AG04449 (cell line): ENCODE data around the gene SPINK7.

Experiments
- CTCF ChIA-PET: fragments of 350-600 bp; formaldehyde crosslinking; extraction: SDS; loops from one replicate; lab custom pipeline; 2021; ENCODE audit warnings: antibody characterized with exemption; lab: Yijun Ruan, JAX
- POLR2A ChIA-PET: fragments of 400-600, 350-600 bp; formaldehyde crosslinking; extraction: SDS; loops from one replicate; lab custom pipeline; 2020; ENCODE audit warnings: antibody characterized with exemption, inconsistent platforms; lab: Yijun Ruan, JAX
- DNase-seq: peaks from one replicate; pipeline ENCODE4 v3.0.0-alpha.2; 2010; ENCODE audit warnings: low read depth, low spot score
- H3K4me3 ChIP-seq: 2 replicates; pipeline ENCODE4 v1.5.1; 2011; ENCODE audit warnings: low read depth, mild to moderate bottlenecking, control low read depth, low read length
- TF ChIP-seq, protein P1 (sequence below): IDR thresholded peaks from one replicate; pipeline ENCODE4 v1.5.1; 2011; ENCODE audit warnings: mild to moderate bottlenecking, moderate library complexity, low read length, control low read depth, inconsistent platforms; ENCODE audit not compliant: insufficient read depth; ENCODE audit errors: missing control alignments

SPINK7 gene

DNA sequence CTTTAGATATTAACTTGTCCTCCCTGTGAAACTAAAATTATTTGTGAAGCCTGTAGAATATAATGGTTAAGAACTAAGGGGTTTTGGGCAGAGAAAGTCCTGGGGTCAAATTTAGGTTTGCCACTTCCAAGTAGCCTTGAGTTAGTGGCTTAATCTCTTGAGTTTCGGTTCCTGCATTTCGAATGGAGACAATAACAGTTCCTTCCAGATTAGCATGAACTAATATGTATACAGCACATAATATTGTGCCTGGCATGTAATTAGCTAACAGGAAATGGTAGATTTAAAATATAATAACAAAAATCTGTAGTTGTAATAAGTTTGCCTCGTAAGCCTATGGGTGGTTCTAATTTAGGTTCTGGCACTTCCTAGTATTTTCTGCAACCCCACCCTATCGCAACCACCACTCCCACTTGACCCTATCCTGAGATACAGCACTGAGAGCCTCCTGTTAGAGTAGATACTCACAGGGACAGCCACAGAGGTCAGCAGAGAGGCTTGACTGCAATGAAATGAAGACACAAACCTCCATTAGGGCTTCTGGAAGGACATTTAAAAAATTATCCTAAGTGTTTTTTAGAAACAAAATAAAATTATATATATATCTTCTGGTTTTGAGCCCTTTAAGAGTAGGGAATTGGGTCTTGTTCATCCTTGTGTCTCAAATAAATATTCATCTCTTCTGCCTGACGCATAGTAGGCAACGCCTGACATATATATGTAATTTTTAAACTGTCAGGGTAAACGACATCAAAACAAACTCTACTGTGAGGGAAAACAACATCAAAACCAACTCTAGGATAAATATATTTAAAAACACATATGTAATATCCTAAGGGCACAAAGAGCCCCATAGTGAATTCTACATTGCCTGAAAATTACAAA, 31.6 kb downstream of the SPINK7 start:
- CTCF ChIA-PET = no interaction called here
- TF ChIP-seq, protein P1, sequence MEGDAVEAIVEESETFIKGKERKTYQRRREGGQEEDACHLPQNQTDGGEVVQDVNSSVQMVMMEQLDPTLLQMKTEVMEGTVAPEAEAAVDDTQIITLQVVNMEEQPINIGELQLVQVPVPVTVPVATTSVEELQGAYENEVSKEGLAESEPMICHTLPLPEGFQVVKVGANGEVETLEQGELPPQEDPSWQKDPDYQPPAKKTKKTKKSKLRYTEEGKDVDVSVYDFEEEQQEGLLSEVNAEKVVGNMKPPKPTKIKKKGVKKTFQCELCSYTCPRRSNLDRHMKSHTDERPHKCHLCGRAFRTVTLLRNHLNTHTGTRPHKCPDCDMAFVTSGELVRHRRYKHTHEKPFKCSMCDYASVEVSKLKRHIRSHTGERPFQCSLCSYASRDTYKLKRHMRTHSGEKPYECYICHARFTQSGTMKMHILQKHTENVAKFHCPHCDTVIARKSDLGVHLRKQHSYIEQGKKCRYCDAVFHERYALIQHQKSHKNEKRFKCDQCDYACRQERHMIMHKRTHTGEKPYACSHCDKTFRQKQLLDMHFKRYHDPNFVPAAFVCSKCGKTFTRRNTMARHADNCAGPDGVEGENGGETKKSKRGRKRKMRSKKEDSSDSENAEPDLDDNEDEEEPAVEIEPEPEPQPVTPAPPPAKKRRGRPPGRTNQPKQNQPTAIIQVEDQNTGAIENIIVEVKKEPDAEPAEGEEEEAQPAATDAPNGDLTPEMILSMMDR = no peak
- POLR2A ChIA-PET = no interaction called here
- no peak for DNase-seq
- H3K4me3 ChIP-seq = no peak overlapping the region

DNA sequence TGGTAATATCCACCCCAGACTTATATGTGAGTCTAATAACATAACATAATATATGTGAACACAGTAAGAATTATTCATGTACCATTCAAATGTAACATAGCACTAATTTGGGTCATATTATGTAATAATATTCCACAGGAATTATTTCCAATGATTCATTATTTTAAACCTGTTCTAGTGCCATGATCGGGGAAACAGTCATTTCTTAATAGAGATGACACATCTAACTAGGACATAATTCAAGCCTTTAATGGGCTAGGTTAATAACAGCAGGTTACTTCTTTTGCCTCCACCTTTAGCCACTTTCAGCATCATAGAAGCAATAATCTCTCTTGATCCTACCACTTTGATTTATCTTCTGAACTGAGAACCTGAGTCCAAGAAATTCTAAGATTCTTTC, 35.5 kb downstream of the SPINK7 start:
- CTCF ChIA-PET = interaction anchor here (0.6 kb wide), 1 partner anchor 168 kb away, joined by 3 read pairs; no protein-coding TSS in a partner anchor
- TF ChIP-seq, protein P1 = no peak
- no peak overlapping the region for H3K4me3 ChIP-seq
- no peak for DNase-seq
- POLR2A ChIA-PET = no interaction called here

DNA sequence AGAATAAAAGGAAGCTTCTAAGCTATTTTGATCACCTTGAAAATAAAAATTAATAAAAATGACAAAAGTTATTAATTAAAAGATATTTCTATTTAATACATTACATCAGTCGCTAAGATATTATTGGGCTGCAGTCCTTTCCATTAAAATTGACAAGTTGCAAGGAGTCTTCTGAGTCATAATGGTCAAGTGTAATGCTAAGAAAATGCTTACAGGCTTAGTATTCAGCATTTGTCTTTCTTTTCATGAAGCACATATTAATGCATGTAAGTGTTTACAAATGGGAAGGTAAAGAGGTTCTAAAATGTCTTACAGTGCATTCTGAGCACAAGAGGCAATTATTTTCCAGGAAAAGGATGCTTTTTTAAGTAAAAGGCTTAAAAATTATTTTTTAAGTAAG, 40.5 kb downstream of the SPINK7 start:
- ChIA-PET CTCF (no interaction called here), POLR2A (no interaction called here)
- DNase-seq = no peak
- H3K4me3 ChIP-seq = no peak overlapping the region
- TF ChIP-seq, protein P1 = no peak

DNA sequence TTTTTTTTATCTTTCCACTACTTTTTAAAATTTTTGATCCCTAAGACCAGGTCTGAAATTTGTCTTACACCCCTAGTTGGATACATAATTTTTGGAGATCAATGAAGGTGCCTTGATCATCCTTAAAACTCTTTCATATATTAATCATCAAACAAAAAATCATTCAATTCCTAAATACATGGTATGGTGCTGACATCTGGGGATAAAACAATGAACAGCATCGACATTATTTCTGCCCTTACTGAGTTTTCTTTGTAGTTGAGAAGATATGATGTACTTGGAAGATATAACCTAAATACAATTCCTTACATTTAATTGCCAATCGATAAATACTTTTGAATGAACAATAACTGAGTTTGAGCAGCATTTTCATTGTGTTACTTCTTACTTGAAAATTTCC, 41.4 kb downstream of the SPINK7 start:
- no peak overlapping the region for H3K4me3 ChIP-seq
- ChIA-PET CTCF (no interaction called here), POLR2A (no interaction called here)
- TF ChIP-seq, protein P1 = no peak
- DNase-seq = no peak

DNA sequence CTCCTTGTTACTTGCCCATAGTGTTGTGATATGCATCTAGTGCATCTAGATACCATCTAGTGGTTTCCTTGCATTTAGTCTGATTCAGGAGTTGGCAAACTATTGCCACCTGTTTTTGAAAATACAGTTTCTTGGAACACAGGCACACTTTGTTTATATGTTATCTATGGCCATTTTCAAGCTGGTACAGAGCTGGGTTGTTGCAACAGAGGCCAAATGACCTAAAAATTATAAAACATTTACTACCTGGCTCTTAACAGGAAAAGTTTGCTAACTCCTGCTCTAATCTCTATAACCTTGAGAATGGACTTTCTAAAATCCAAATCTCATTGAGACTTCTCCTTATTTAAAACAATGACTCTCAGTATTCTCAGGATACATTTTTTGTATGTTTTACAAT, 52.1 kb downstream of the SPINK7 start:
- H3K4me3 ChIP-seq = no peak overlapping the region
- ChIA-PET POLR2A (no interaction called here), CTCF (interaction anchor here (3.7 kb wide), 1 partner anchor 10 kb away, joined by 15 read pairs; no protein-coding TSS in a partner anchor)
- no peak for DNase-seq
- TF ChIP-seq, protein P1 = no peak
